HG03135 (cell line): ENCODE measurements around the gene SPTAN1.

ENCODE experiments used
- ATAC-seq: cut with Tn5 transposase; IDR thresholded peaks from one replicate; pipeline ENCODE4 v1.9.1; 2021; ENCODE audit warnings: mild to moderate bottlenecking, moderate library complexity; ENCODE audit not compliant: unreplicated experiment

SPTAN1 gene

GRCh38 chr9:128595471-128595870 is 43.1 kb downstream of the SPTAN1 start:
- ATAC-seq = no peak

GRCh38 chr9:128600099-128600498 is 47.7 kb downstream of the SPTAN1 start:
- no peak for ATAC-seq

GRCh38 chr9:128603697-128604096 is 51.3 kb downstream of the SPTAN1 start:
- ATAC-seq = no peak

GRCh38 chr9:128607642-128608350 is 55.4 kb downstream of the SPTAN1 start:
- no peak for ATAC-seq

GRCh38 chr9:128610897-128611296 is 58.5 kb downstream of the SPTAN1 start:
- ATAC-seq = no peak

GRCh38 chr9:128611600-128612394 is 59.4 kb downstream of the SPTAN1 start:
- ATAC-seq = no peak

GRCh38 chr9:128614728-128615127 is 62.3 kb downstream of the SPTAN1 start:
- no peak for ATAC-seq

GRCh38 chr9:128615571-128615970 is 63.2 kb downstream of the SPTAN1 start:
- no peak for ATAC-seq

- no peak for ATAC-seq
These were observed 65.6 kb downstream of the SPTAN1 start for GRCh38 chr9:128617943-128618342.

GRCh38 chr9:128619127-128619526 is 66.7 kb downstream of the SPTAN1 start:
- ATAC-seq = no peak

- no peak for ATAC-seq
These were observed 67.4 kb downstream of the SPTAN1 start for GRCh38 chr9:128619779-128620178.

GRCh38 chr9:128621730-128622455 is 69.5 kb downstream of the SPTAN1 start:
- ATAC-seq = no peak

GRCh38 chr9:128624566-128624965 is 72.2 kb downstream of the SPTAN1 start:
- no peak for ATAC-seq

GRCh38 chr9:128625391-128626146 is 73.2 kb downstream of the SPTAN1 start:
- ATAC-seq = no peak

- no peak for ATAC-seq
These were observed 73.8 kb downstream of the SPTAN1 start for GRCh38 chr9:128626181-128626580.

- ATAC-seq = no peak
These were observed 74.8 kb downstream of the SPTAN1 start for GRCh38 chr9:128627127-128627715.

GRCh38 chr9:128627906-128628305 is 75.5 kb downstream of the SPTAN1 start:
- no peak for ATAC-seq

GRCh38 chr9:128628471-128629048 is 76.2 kb downstream of the SPTAN1 start:
- no peak for ATAC-seq

GRCh38 chr9:128629136-128629535 is 76.7 kb downstream of the SPTAN1 start:
- no peak for ATAC-seq

- no peak for ATAC-seq
These were observed 77.6 kb downstream of the SPTAN1 start for GRCh38 chr9:128629852-128630545.
